Measurements from ENCODE around the gene PTGR3. TPM values are rescaled to one million over a fixed set of nuclear protein-coding genes. Genes with fewer than 3 reads are reported as not detected.

Gene PTGR3
- total RNA-seq, 1 donor from 2014 or later, result 6.8 TPM

- TF ChIP-seq CTCF (IDR thresholded peaks at IDR 0.05; ENCODE audit: insufficient read depth, low read length, severe bottlenecking), result no peak
- Histone ChIP-seq H3K4me3 (ENCODE audit: low read depth, low read length) (peak overlapping the region; percentile 53), H3K36me3 (ENCODE audit: control insufficient read depth, insufficient read depth, low read length) (no peaks in the 10 kb centered on the region), H3K27me3 (ENCODE audit: control insufficient read depth, insufficient read depth, low read length) (no peaks in the 10 kb centered on the region)
- FAIRE-seq (no peak), DNase-seq (ENCODE audit: low read depth) (no peak)
These were observed 3.2 kb upstream of the PTGR3 start for GRCh38 chr18:75211953-75212750.

- DNase-seq (ENCODE audit: low read depth), result no peak
- Histone ChIP-seq H3K36me3 (ENCODE audit: control insufficient read depth, insufficient read depth, low read length) (no peaks in the 10 kb centered on the region), H3K4me3 (ENCODE audit: low read depth, low read length) (peak overlapping the region; percentile 53), H3K27me3 (ENCODE audit: control insufficient read depth, insufficient read depth, low read length) (no peaks in the 10 kb centered on the region)
- no peak for FAIRE-seq
- no peak for TF ChIP-seq CTCF (IDR thresholded peaks at IDR 0.05; ENCODE audit: insufficient read depth, low read length, severe bottlenecking)
These were observed 2.6 kb upstream of the PTGR3 start for GRCh38 chr18:75211626-75211952.

GRCh38 chr18:75211002-75211621, 2.2 kb upstream of the PTGR3 start:
- H3K27me3 ChIP-seq (ENCODE audit: control insufficient read depth, insufficient read depth, low read length), result no peaks in the 10 kb centered on the region
- H3K4me3 ChIP-seq (ENCODE audit: low read depth, low read length), result peak overlapping the region; percentile 53
- TF ChIP-seq CTCF (IDR thresholded peaks at IDR 0.05; ENCODE audit: insufficient read depth, low read length, severe bottlenecking), result no peak
- no peak for DNase-seq (ENCODE audit: low read depth)
- no peak for FAIRE-seq
- no peaks in the 10 kb centered on the region for H3K36me3 ChIP-seq (ENCODE audit: control insufficient read depth, insufficient read depth, low read length)

- FAIRE-seq, result no peak
- peak; percentile 84 for DNase-seq (ENCODE audit: low read depth)
- Histone ChIP-seq H3K27me3 (ENCODE audit: control insufficient read depth, insufficient read depth, low read length) (no peaks in the 10 kb centered on the region), H3K4me3 (ENCODE audit: low read depth, low read length) (peak within 1 kb of the TSS; percentile 77), H3K36me3 (ENCODE audit: control insufficient read depth, insufficient read depth, low read length) (no peaks in the 10 kb centered on the region)
- TF ChIP-seq CTCF (IDR thresholded peaks at IDR 0.05; ENCODE audit: insufficient read depth, low read length, severe bottlenecking), result no peak
These were observed 1.5 kb upstream of the PTGR3 start, which contains the start of gene TSHZ1 for GRCh38 chr18:75210274-75211001. TSS of gene TSHZ1 (plus strand) at chr18:75210797. CDS start at chr18:75211877, 1,080 bp downstream.

GRCh38 chr18:75209951-75210258, 966 bp upstream of the PTGR3 start:
- no peak for FAIRE-seq
- DNase-seq (ENCODE audit: low read depth), result peak; percentile 34
- H3K36me3 ChIP-seq (ENCODE audit: control insufficient read depth, insufficient read depth, low read length), result no peaks in the 10 kb centered on the region
- no peaks in the 10 kb centered on the region for H3K27me3 ChIP-seq (ENCODE audit: control insufficient read depth, insufficient read depth, low read length)
- H3K4me3 ChIP-seq (ENCODE audit: low read depth, low read length), result peak overlapping the region; percentile 77
- no peak for TF ChIP-seq CTCF (IDR thresholded peaks at IDR 0.05; ENCODE audit: insufficient read depth, low read length, severe bottlenecking)
